ENCODE measurements around the gene TFPT. TPM values are rescaled to one million over a fixed set of nuclear protein-coding genes. Genes with fewer than 3 reads are reported as not detected.

The TFPT gene
- total RNA-seq, 1 donor from 2014 or later: 21.8 TPM

DNA sequence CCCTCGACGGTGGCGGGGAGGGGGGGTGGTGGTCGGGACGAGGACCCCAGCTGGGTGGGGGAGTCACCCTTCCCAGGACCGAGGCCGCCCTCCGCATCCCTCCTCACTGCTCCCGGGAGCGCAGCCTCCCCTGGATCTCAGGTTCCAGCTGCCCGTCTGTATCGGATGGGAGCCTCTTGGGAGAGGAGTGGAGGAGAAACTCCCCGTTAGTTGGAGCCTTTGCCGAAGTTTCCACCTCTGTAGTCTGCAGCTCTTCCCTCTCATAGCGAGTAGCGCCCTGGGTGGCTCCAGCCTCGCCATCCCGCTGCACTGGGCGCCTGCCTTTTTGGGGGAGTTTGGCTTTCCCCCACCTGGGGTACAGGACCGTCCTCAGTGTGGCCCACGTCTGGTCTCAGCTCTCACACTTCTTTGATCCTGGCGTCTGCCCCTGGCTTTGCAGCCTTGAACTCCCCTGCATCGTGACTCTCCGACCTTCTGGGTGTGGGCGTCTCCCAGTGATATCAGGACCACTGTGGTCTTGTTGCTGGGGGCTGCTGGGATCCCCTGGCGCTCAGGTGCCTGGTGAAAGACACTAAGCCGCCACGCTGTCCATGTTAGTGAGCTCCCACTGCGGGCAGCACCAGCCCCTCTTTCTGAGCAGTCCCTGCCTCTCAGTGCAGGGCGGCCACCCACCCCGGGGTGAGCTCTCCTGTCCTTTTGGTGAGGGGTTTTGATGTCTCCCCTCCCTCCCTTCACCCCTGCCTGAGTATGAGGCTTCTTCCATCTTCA lies 23.2 kb upstream of the TFPT start:
- DNase-seq (ENCODE audit: low spot score, unreplicated experiment): no peak
- Mint-ChIP-seq H3K9me3 (ENCODE audit: low read depth) (no peaks in the 10 kb centered on the region), H3K4me1 (ENCODE audit: low read depth) (peaks cover 18% of the 10 kb centered on the region), H3K36me3 (ENCODE audit: insufficient read depth) (peaks cover 6% of the 10 kb centered on the region), H3K4me3 (ENCODE audit: low read depth) (peak overlapping the region; percentile 87), H3K27me3 (no peaks in the 10 kb centered on the region), H3K27ac (peak overlapping the region; percentile 97)
- TF ChIP-seq, protein P1, sequence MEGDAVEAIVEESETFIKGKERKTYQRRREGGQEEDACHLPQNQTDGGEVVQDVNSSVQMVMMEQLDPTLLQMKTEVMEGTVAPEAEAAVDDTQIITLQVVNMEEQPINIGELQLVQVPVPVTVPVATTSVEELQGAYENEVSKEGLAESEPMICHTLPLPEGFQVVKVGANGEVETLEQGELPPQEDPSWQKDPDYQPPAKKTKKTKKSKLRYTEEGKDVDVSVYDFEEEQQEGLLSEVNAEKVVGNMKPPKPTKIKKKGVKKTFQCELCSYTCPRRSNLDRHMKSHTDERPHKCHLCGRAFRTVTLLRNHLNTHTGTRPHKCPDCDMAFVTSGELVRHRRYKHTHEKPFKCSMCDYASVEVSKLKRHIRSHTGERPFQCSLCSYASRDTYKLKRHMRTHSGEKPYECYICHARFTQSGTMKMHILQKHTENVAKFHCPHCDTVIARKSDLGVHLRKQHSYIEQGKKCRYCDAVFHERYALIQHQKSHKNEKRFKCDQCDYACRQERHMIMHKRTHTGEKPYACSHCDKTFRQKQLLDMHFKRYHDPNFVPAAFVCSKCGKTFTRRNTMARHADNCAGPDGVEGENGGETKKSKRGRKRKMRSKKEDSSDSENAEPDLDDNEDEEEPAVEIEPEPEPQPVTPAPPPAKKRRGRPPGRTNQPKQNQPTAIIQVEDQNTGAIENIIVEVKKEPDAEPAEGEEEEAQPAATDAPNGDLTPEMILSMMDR (IDR thresholded peaks at IDR 0.05; ENCODE audit: unreplicated experiment): no peak

DNA sequence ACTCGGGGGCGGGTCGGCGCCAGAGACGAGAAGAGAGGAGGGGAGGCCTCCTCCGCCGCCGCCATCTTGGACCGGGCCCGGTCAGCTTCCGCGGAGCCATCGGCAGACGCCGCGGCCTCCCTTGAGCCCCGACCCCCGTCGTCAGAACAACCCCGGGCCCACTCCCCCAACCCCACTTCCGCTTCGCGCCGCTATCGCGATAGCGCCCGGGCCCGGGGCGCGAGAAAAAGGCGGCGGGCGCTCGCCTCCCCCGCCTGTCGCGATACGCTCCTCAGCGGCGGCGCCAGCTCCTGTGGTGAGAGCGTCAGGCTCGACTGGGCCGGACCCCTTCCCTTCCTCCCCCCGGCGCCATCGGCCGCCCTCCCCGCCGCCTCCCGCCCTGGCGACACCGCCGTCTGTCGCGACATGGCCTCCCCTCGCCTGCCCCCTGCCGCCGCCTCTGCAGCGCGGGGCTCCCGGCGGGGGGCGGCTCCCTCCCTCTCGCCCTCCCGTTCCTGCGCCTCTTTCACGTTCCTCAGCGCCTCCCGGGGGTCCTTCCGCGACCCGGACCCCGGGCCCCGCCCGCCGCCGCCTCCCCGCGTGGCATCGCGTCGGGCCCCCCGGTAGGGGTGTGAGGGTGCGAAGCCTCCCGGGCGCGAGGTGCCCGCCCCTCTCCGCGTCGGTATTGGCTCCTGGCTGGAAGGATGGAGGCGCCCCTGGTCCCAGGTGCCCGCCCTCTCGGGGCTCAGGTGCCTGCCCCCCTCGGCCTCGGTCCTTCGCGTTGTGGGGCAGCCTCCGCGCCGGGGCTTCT lies 22.4 kb upstream of the TFPT start, which contains the start of gene CNOT3:
CNOT3 (plus strand) TSS at position 64 of the 790 bp plus-strand sequence. CDS start 5,217 bp downstream, outside the sequence.
- Mint-ChIP-seq H3K27ac (peak within 1 kb of the TSS; percentile 97), H3K27me3 (no peaks in the 10 kb centered on the region), H3K4me1 (ENCODE audit: low read depth) (peaks cover 18% of the 10 kb centered on the region), H3K9me3 (ENCODE audit: low read depth) (no peaks in the 10 kb centered on the region), H3K4me3 (ENCODE audit: low read depth) (peak within 1 kb of the TSS; percentile 87), H3K36me3 (ENCODE audit: insufficient read depth) (peaks cover 5% of the 10 kb centered on the region)
- TF ChIP-seq, protein P1 (IDR thresholded peaks at IDR 0.05; ENCODE audit: unreplicated experiment): peak; percentile 49
- DNase-seq (ENCODE audit: low spot score, unreplicated experiment): peak; percentile 30

DNA sequence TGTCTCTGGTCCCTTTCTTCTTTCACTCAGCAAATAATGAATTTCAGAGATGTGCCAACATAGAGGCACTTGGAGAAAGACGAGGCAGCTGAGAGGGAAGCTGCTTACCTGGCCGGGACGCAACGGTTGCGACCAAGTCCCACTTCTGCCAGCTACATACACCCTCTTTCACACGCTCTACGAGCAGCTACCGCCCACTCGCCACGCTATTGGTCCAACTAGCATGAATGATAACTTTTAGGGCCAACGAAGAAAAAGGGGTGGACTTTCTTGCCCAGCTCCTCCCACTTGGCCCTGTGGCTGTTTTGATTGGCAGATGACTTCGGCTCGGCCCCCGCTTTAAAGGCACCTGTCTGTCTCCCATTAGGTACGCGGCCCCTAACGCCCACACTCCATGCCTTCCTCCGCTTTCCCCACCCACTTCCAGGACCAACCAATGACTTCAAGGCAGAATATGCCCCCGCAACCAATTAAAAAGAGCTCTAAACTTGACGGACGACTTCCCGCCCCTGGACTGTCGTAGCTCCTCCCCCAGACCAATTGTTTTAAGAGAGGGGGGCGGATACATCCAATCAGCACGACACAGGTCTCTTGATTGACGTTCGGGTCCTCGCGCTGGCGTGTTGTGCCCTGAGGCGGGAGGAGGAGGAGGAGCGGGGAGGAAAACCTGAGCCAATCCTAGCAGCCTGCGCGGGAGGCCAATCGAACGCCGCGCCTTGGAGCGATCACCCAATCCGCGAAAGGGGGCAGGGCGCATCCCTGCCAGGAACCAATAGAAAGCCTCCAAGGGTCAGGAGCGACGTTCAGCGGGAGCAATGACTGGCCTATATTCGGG lies 21.6 kb upstream of the TFPT start:
- Mint-ChIP-seq H3K27me3 (no peaks in the 10 kb centered on the region), H3K9me3 (ENCODE audit: low read depth) (no peaks in the 10 kb centered on the region), H3K36me3 (ENCODE audit: insufficient read depth) (peaks cover 3% of the 10 kb centered on the region), H3K27ac (peak overlapping the region; percentile 94), H3K4me3 (ENCODE audit: low read depth) (peak overlapping the region; percentile 87), H3K4me1 (ENCODE audit: low read depth) (peaks cover 18% of the 10 kb centered on the region)
- DNase-seq (ENCODE audit: low spot score, unreplicated experiment): peak; percentile 99
- TF ChIP-seq, protein P1 (IDR thresholded peaks at IDR 0.05; ENCODE audit: unreplicated experiment): no peak

DNA sequence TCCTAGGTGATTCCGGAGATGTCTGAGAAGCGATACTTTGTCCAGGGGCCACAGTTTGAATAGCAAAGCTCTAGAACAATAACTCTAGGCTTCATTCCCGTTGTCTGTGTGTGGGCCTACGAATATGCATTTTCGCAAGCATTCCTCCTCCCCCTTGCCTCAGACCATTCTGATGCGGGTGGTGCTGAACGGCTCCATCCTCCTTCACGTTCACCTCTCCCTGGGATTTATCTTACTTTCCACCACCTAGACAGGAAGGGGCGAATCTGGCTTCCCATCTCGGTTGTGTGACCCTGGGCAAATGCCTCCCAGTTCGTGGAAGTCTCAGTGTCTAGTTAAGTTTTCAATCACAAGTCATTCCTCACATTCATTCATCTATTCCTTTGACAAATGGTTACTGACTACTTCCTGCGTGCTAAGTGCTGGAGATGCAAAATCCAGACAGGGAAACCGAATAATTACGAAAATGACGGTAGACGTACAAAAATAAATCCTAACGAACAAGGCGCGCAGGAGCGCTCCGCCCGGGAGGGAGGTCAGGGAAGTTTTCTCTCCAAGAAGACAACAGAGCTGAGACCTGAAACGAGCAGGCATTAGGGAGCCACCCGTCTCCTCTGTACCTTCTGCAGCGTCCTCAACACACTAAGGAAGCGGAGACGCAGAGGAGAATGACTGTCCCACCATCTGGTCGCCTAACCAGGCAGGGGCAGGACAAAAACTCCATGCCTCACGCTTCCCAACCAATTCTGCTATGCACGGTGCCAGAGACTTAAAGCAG lies 20.8 kb upstream of the TFPT start:
- Mint-ChIP-seq H3K36me3 (ENCODE audit: insufficient read depth) (peaks cover 3% of the 10 kb centered on the region), H3K4me1 (ENCODE audit: low read depth) (peaks cover 18% of the 10 kb centered on the region), H3K9me3 (ENCODE audit: low read depth) (no peaks in the 10 kb centered on the region), H3K27me3 (no peaks in the 10 kb centered on the region), H3K4me3 (ENCODE audit: low read depth) (peak overlapping the region; percentile 87), H3K27ac (peak overlapping the region; percentile 94)
- no peak for DNase-seq (ENCODE audit: low spot score, unreplicated experiment)
- TF ChIP-seq, protein P1 (IDR thresholded peaks at IDR 0.05; ENCODE audit: unreplicated experiment): no peak

Data from progenitor cell of endocrine pancreas (in vitro differentiated cells).